Right lobe of liver (tissue), 6 donors: ENCODE results near the gene CATSPERE. TPM values are rescaled to one million over a fixed set of nuclear protein-coding genes. Genes with fewer than 3 reads are reported as not detected.
A peak's percentile ranks its signal among the peaks of the same experiment; 100 is the strongest.

Source experiments
- ATAC-seq, 4 donors: fragments of 200-7000 bp; cut with Tn5 transposase; one replicate each; pipeline ENCODE4 v1.9.1; 2020; ENCODE audit warnings: mild to moderate bottlenecking in 4 of 4, moderate library complexity in 4 of 4
- DNase-seq, 3 donors: peaks; one replicate each; pipeline ENCODE4 v3.0.0-alpha.2; 2020
- H3K27ac ChIP-seq, 3 donors: fragments of 200-600 bp; one replicate each; pipeline ENCODE4 v1.8.0; 2022
- H3K27me3 ChIP-seq, 2 donors: fragments of 200-600 bp; one replicate each; pipeline ENCODE4 v1.8.0; 2022
- H3K36me3 ChIP-seq, 4 donors: fragments of 200-600 bp; sonication (generic) in 1 of 4; one replicate each; pipeline versions ENCODE4 v1.5.1 to v1.8.0; 2017 to 2022; ENCODE audit warnings: control low read depth in 1 of 4
- H3K4me1 ChIP-seq, 4 donors: fragments of 200-600 bp; sonication (generic) in 1 of 4; one replicate each; pipeline versions ENCODE4 v1.5.1 to v1.8.0; 2017 to 2022; ENCODE audit warnings: control low read depth in 1 of 4
- H3K4me3 ChIP-seq, 3 donors: fragments of 200-600 bp; one replicate each; pipeline ENCODE4 v1.8.0; 2022
- H3K9me3 ChIP-seq, 4 donors: fragments of 200-600 bp; sonication (generic) in 1 of 4; one replicate each; pipeline versions ENCODE4 v1.5.1 to v1.8.0; 2017 to 2022; ENCODE audit warnings: control low read depth in 1 of 4
- CTCF ChIP-seq, 4 donors: fragments of 200-600 bp in 3 of 4; fragments of 450-650 bp in 1 of 4; IDR thresholded peaks; one replicate each; pipeline versions ENCODE4 v1.5.1 to v1.8.0; 2016 to 2022; ENCODE audit warnings: antibody characterized with exemption in 4 of 4, mild to moderate bottlenecking in 2 of 4
- POLR2A ChIP-seq: fragments of 450-650 bp; IDR thresholded peaks from one replicate; pipeline ENCODE4 v1.6.1; 2017; ENCODE audit warnings: antibody characterized with exemption, mild to moderate bottlenecking
- WGBS: methylation state at CpG from one replicate; pipeline ENCODE4 v1.1.6; 2018; ENCODE audit warnings: low coverage, low lambda C conversion rate; ENCODE audit not compliant: insufficient coverage; ENCODE audit errors: missing lambda C conversion rate; 5-methylcytosine and 5-hydroxymethylcytosine counted together
- intact Hi-C, 2 donors: fragments of 100-400 bp; cut with DNase I; formaldehyde crosslinking; loops; one replicate each; pipeline versions ENCODE4 v1.11.2 to v1.14.1; 2022
- total RNA-seq, 6 experiments: library from RNA; depleted of rRNA in 2 of 6; stranded (reverse); fragments of >200 nt in 2 of 6; fragmentation: NEBNext Ultra II Directional in 3 of 6; extraction: Animal tissue kit (Norgen Biotek cat#: 25700) in 3 of 6; gene quantifications; one replicate each; pipeline versions ENCODE4 v1.1.0 to v1.2.4, GENCODE V29; 2016 to 2023
- donor health status: DM: no; HTN: yes; CAD: no.
- donor health status: DM: no; HTN: no; CAD: no.
- donor health status: DM: no; HTN: no; CAD: no.
- donor health status: DM: no; HTN: yes; CAD: no.
- donor health status: DM: no; HTN: yes; CAD: no.

CATSPERE gene
- total RNA-seq, 6 experiments from 2014 or later = 0.31 to 1.3 (median 0.70) TPM

GRCh38 chr1:244614113-244614836, 153.2 kb downstream of the CATSPERE start:
- no peak for TF ChIP-seq POLR2A
- no peak for TF ChIP-seq CTCF (IDR thresholded peaks at IDR 0.05)
- Histone ChIP-seq H3K27ac (no peak overlapping the region), H3K4me3 (no peak overlapping the region), H3K9me3 (no peaks in the 10 kb centered on the region), H3K36me3 (no peaks in the 10 kb centered on the region), H3K27me3 (no peaks in the 10 kb centered on the region), H3K4me1 (no peaks in the 10 kb centered on the region)
- WGBS = 79% methylated on average over 6 of the region's 9 CpGs
- DNase-seq (peak in 1 of 3 donors; percentile 64), ATAC-seq (peak in 2 of 4 donors; percentile 52 to 98)
- intact Hi-C loops = no loop called here

GRCh38 chr1:244614879-244615278, 153.8 kb downstream of the CATSPERE start:
- H3K9me3 ChIP-seq = no peaks in the 10 kb centered on the region
- 60% methylated on average over 3 of the region's 3 CpGs for WGBS
- intact Hi-C loops = no loop called here
- TF ChIP-seq CTCF (IDR thresholded peaks at IDR 0.05) (no peak), POLR2A (no peak)
- no peak overlapping the region for H3K4me3 ChIP-seq
- DNase-seq (no peak), ATAC-seq (no peak)
- H3K4me1 ChIP-seq = no peaks in the 10 kb centered on the region
- H3K36me3 ChIP-seq = no peaks in the 10 kb centered on the region
- no peaks in the 10 kb centered on the region for H3K27me3 ChIP-seq
- no peak overlapping the region for H3K27ac ChIP-seq

- no peak for DNase-seq
- 66% methylated on average over 6 of the region's 6 CpGs for WGBS
- Histone ChIP-seq H3K4me1 (no peaks in the 10 kb centered on the region), H3K9me3 (no peaks in the 10 kb centered on the region), H3K27ac (no peak overlapping the region), H3K36me3 (no peaks in the 10 kb centered on the region), H3K4me3 (no peak overlapping the region), H3K27me3 (no peaks in the 10 kb centered on the region)
- ATAC-seq = peak in 1 of 4 donors; percentile 50
- TF ChIP-seq POLR2A (no peak), CTCF (IDR thresholded peaks at IDR 0.05) (no peak)
- intact Hi-C loops = no loop called here
Measured at GRCh38 chr1:244615301-244615700, 154.2 kb downstream of the CATSPERE start.

- no peaks in the 10 kb centered on the region for H3K27me3 ChIP-seq
- DNase-seq = no peak
- H3K36me3 ChIP-seq = no peaks in the 10 kb centered on the region
- TF ChIP-seq POLR2A = no peak
- TF ChIP-seq CTCF (IDR thresholded peaks at IDR 0.05) = no peak
- no peaks in the 10 kb centered on the region for H3K4me1 ChIP-seq
- no peaks in the 10 kb centered on the region for H3K9me3 ChIP-seq
- H3K27ac ChIP-seq = no peak overlapping the region
- no peak overlapping the region for H3K4me3 ChIP-seq
- WGBS = 83% methylated on average over 4 of the region's 4 CpGs
- no peak for ATAC-seq
- intact Hi-C loops = no loop called here
Measured at GRCh38 chr1:244626709-244627108, 165.6 kb downstream of the CATSPERE start.
